Measurements from ENCODE around the gene DYRK1A.

DNA sequence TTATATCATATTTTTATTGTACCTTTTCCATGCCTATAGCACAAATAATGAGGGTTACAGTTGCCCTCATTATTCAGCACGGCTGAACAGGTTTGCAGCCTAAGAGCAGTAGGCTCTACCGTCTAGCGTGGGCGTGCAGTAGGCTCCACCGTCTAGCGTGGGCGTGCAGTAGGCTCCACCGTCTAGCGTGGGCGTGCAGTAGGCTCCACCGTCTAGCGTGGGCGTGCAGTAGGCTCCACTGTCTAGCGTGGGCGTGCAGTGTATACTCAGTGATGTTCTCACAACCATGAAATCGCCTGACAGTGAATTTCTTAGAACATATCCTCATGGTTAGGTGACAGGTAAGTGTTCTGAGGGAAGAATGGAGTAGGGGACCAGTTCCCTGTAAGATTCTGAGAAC is 84.9 kb downstream of the DYRK1A start:
- TF ChIP-seq, protein P1, sequence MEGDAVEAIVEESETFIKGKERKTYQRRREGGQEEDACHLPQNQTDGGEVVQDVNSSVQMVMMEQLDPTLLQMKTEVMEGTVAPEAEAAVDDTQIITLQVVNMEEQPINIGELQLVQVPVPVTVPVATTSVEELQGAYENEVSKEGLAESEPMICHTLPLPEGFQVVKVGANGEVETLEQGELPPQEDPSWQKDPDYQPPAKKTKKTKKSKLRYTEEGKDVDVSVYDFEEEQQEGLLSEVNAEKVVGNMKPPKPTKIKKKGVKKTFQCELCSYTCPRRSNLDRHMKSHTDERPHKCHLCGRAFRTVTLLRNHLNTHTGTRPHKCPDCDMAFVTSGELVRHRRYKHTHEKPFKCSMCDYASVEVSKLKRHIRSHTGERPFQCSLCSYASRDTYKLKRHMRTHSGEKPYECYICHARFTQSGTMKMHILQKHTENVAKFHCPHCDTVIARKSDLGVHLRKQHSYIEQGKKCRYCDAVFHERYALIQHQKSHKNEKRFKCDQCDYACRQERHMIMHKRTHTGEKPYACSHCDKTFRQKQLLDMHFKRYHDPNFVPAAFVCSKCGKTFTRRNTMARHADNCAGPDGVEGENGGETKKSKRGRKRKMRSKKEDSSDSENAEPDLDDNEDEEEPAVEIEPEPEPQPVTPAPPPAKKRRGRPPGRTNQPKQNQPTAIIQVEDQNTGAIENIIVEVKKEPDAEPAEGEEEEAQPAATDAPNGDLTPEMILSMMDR (conservative IDR thresholded peaks at IDR 0.05; ENCODE audit: low read depth, low read length): no peak
- no peak for TF ChIP-seq EZH2 (IDR thresholded peaks at IDR 0.05; ENCODE audit: low read length, unreplicated experiment)
- no peak for TF ChIP-seq EZH2phosphoT487 (IDR thresholded peaks at IDR 0.05; ENCODE audit: borderline replicate concordance, low read length)
